Smooth muscle cell (in vitro differentiated cells): Measurements from ENCODE around the gene NEO1. TPM values are rescaled to one million over a fixed set of nuclear protein-coding genes. Genes with fewer than 3 reads are reported as not detected.

ENCODE experiments used
- DNase-seq: peaks from one replicate; lab custom pipeline; 2025; ENCODE audit not compliant: unreplicated experiment; lab: John Stamatoyannopoulos, UW
- H2AFZ ChIP-seq: fragments of 200-600 bp; sonication (generic); 2 replicates; pipeline ENCODE4 v1.6.0; 2016; ENCODE audit warnings: antibody characterized with exemption, low read depth, mild to moderate bottlenecking
- H3F3A ChIP-seq: fragments of 200-600 bp; sonication (generic); 2 replicates; pipeline ENCODE4 v1.6.0; 2017; ENCODE audit warnings: antibody characterized with exemption, low read depth
- H3K27ac ChIP-seq: fragments of 200-600 bp; sonication (generic); 2 replicates; pipeline ENCODE4 v1.5.1; 2016; ENCODE audit warnings: low read depth, mild to moderate bottlenecking
- H3K27me3 ChIP-seq: fragments of 200-600 bp; sonication (generic); 2 replicates; pipeline ENCODE4 v1.6.1; 2016; ENCODE audit warnings: low read depth, mild to moderate bottlenecking
- H3K36me3 ChIP-seq: fragments of 200-600 bp; sonication (generic); 2 replicates; pipeline ENCODE4 v1.5.1; 2016; ENCODE audit warnings: low read depth
- H3K4me1 ChIP-seq: fragments of 200-600 bp; sonication (generic); 2 replicates; pipeline ENCODE4 v1.5.1; 2016; ENCODE audit warnings: low read depth
- H3K4me2 ChIP-seq: fragments of 200-600 bp; sonication (generic); 2 replicates; pipeline ENCODE4 v1.6.0; 2016; ENCODE audit warnings: mild to moderate bottlenecking
- H3K4me3 ChIP-seq: fragments of 200-600 bp; sonication (generic); 2 replicates; pipeline ENCODE4 v1.5.1; 2016; ENCODE audit warnings: mild to moderate bottlenecking
- H3K79me2 ChIP-seq: fragments of 200-600 bp; sonication (generic); 2 replicates; pipeline ENCODE4 v1.6.0; 2016; ENCODE audit warnings: low read depth, mild to moderate bottlenecking
- H3K9ac ChIP-seq: fragments of 200-600 bp; sonication (generic); 2 replicates; pipeline ENCODE4 v1.6.0; 2016; ENCODE audit warnings: low read depth
- H3K9me3 ChIP-seq: fragments of 200-600 bp; sonication (generic); replicated peaks from 2 replicates; pipeline ENCODE4 v1.5.1; 2016; ENCODE audit warnings: low read depth
- H4K20me1 ChIP-seq: fragments of 200-600 bp; sonication (generic); 2 replicates; pipeline ENCODE4 v1.6.0; 2016; ENCODE audit warnings: low read depth
- CTCF ChIP-seq: fragments of 200-600 bp; sonication (generic); IDR thresholded peaks from 2 replicates; pipeline ENCODE4 v1.5.1; 2017; ENCODE audit warnings: borderline replicate concordance, mild to moderate bottlenecking, antibody characterized with exemption; ENCODE audit not compliant: insufficient read depth, poor library complexity, severe bottlenecking
- WGBS: methylation state at CpG from one replicate; pipeline ENCODE4 v1.1.7; 2016; ENCODE audit warnings: low lambda C conversion rate; 5-methylcytosine and 5-hydroxymethylcytosine counted together
- polyA plus RNA-seq: library from polyadenylated mRNA; unstranded; fragments of >200 nt; fragmentation: Nextera tagmentation; extraction: Ambion mirVana; gene quantifications from 2 replicates; pipeline ENCODE4 v1.2.1, GENCODE V29; 2016
- total RNA-seq: library from RNA; depleted of rRNA; stranded (reverse); fragments of >200 nt; gene quantifications from 2 replicates; pipeline ENCODE4 v1.2.3, GENCODE V29; 2014

Gene NEO1
- total and polyA plus RNA-seq, 2 experiments from 2014 or later, result 4.9 to 21.8 TPM

GRCh38 chr15:73034221-73034620 lies 18.0 kb upstream of the NEO1 start:
- no peak for TF ChIP-seq CTCF
- no peaks in the 10 kb centered on the region for H3K4me1 ChIP-seq
- no peak overlapping the region for H3K4me3 ChIP-seq
- H2AFZ ChIP-seq, result no peak overlapping the region
- H3K4me2 ChIP-seq, result no peak overlapping the region
- H3K9me3 ChIP-seq, result no peaks in the 10 kb centered on the region
- H4K20me1 ChIP-seq, result no peaks in the 10 kb centered on the region
- WGBS, result 86% methylated on average over 1 of the region's 1 CpG
- no peaks in the 10 kb centered on the region for H3K36me3 ChIP-seq
- no peak overlapping the region for H3K9ac ChIP-seq
- H3F3A ChIP-seq, result no peaks in the 10 kb centered on the region
- no peak overlapping the region for H3K27ac ChIP-seq
- peaks cover 63% of the 10 kb centered on the region for H3K27me3 ChIP-seq
- no peak for DNase-seq
- H3K79me2 ChIP-seq, result no peaks in the 10 kb centered on the region

GRCh38 chr15:73035221-73035620 lies 17.0 kb upstream of the NEO1 start:
- no peaks in the 10 kb centered on the region for H3K79me2 ChIP-seq
- H3F3A ChIP-seq, result no peaks in the 10 kb centered on the region
- 91% methylated on average over 2 of the region's 2 CpGs for WGBS
- H4K20me1 ChIP-seq, result no peaks in the 10 kb centered on the region
- no peaks in the 10 kb centered on the region for H3K9me3 ChIP-seq
- H3K27ac ChIP-seq, result no peak overlapping the region
- H3K27me3 ChIP-seq, result peaks cover 58% of the 10 kb centered on the region
- H3K4me1 ChIP-seq, result no peaks in the 10 kb centered on the region
- TF ChIP-seq CTCF, result no peak
- no peak overlapping the region for H3K4me2 ChIP-seq
- no peak for DNase-seq
- no peaks in the 10 kb centered on the region for H3K36me3 ChIP-seq
- no peak overlapping the region for H2AFZ ChIP-seq
- no peak overlapping the region for H3K4me3 ChIP-seq
- H3K9ac ChIP-seq, result no peak overlapping the region

GRCh38 chr15:73038220-73038619 lies 14.0 kb upstream of the NEO1 start:
- H4K20me1 ChIP-seq, result no peaks in the 10 kb centered on the region
- H3K27ac ChIP-seq, result no peak overlapping the region
- DNase-seq, result no peak
- H3K36me3 ChIP-seq, result no peaks in the 10 kb centered on the region
- TF ChIP-seq CTCF, result no peak
- no peaks in the 10 kb centered on the region for H3F3A ChIP-seq
- H3K4me1 ChIP-seq, result no peaks in the 10 kb centered on the region
- H3K9ac ChIP-seq, result no peak overlapping the region
- H3K9me3 ChIP-seq, result no peaks in the 10 kb centered on the region
- H3K27me3 ChIP-seq, result peaks cover 47% of the 10 kb centered on the region
- 78% methylated on average over 4 of the region's 4 CpGs for WGBS
- no peak overlapping the region for H2AFZ ChIP-seq
- H3K4me2 ChIP-seq, result no peak overlapping the region
- no peaks in the 10 kb centered on the region for H3K79me2 ChIP-seq
- H3K4me3 ChIP-seq, result no peak overlapping the region

GRCh38 chr15:73046073-73046472 lies 6.2 kb upstream of the NEO1 start:
- Histone ChIP-seq H3K4me1 (peaks cover 17% of the 10 kb centered on the region), H3K4me3 (no peak overlapping the region), H3K36me3 (no peaks in the 10 kb centered on the region), H3K79me2 (no peaks in the 10 kb centered on the region), H3K9me3 (no peaks in the 10 kb centered on the region), H3K27me3 (peaks cover 27% of the 10 kb centered on the region), H4K20me1 (no peaks in the 10 kb centered on the region), H2AFZ (no peak overlapping the region), H3K9ac (no peak overlapping the region), H3F3A (peaks cover 8% of the 10 kb centered on the region), H3K27ac (no peak overlapping the region), H3K4me2 (no peak overlapping the region)
- no peak for TF ChIP-seq CTCF
- no peak for DNase-seq
- 61% methylated on average over 5 of the region's 5 CpGs for WGBS
